K562 (cell line): Measurements from ENCODE around the gene GALNT16. TPM values are rescaled to one million over a fixed set of nuclear protein-coding genes. Genes with fewer than 3 reads are reported as not detected.

Source experiments
- DDX20 ChIP-seq: fragments of 450-650 bp; IDR thresholded peaks from 2 replicates; pipeline ENCODE4 v1.6.1; 2016; ENCODE audit warnings: missing genetic modification characterization, low read depth, mild to moderate bottlenecking, missing compliant biosample characterization, moderate library complexity
- FOXJ3 ChIP-seq: sonication (generic); formaldehyde crosslinking; IDR thresholded peaks from 2 replicates; pipeline ENCODE4 v1.4.0; 2020; ENCODE audit warnings: mild to moderate bottlenecking, missing genetic modification reagents
- KLF6 ChIP-seq: fragments of 250-450 bp; sonication (Bioruptor Pico); IDR thresholded peaks from 2 replicates; pipeline ENCODE4 v1.4.0; 2020; ENCODE audit warnings: mild to moderate bottlenecking, moderate library complexity, borderline replicate concordance
- LEF1 ChIP-seq: fragments of 450-650 bp; IDR thresholded peaks from 2 replicates; pipeline ENCODE4 v1.6.1; 2016; ENCODE audit warnings: mild to moderate bottlenecking
- MTF1 ChIP-seq: fragments of 250-450 bp; sonication (Bioruptor Pico); IDR thresholded peaks from 2 replicates; pipeline ENCODE4 v1.9.0; 2021; ENCODE audit warnings: moderate library complexity, mild to moderate bottlenecking, inconsistent platforms, borderline replicate concordance
- NFIX ChIP-seq: fragments of 250-450 bp; sonication (Bioruptor Pico); IDR thresholded peaks from 2 replicates; pipeline ENCODE4 v1.4.0; 2020; ENCODE audit warnings: low read depth, mild to moderate bottlenecking, moderate library complexity
- NFYB ChIP-seq: IDR thresholded peaks from 2 replicates; pipeline ENCODE4 v1.6.1; 2011; ENCODE audit warnings: mild to moderate bottlenecking, moderate library complexity; ENCODE audit not compliant: insufficient read length; ENCODE audit errors: extremely low read depth
- RFX5 ChIP-seq: IDR thresholded peaks from 2 replicates; pipeline ENCODE4 v1.6.1; 2011; ENCODE audit warnings: low read depth, mild to moderate bottlenecking, improper control_type of control experiment, low read length
- SUPT5H ChIP-seq: fragments of 450-650 bp; IDR thresholded peaks from 2 replicates; pipeline ENCODE4 v1.6.1; 2016
- ZNF224 ChIP-seq: sonication (generic); formaldehyde crosslinking; IDR thresholded peaks from 2 replicates; pipeline ENCODE4 v1.8.0; 2022; ENCODE audit warnings: mild to moderate bottlenecking, missing genetic modification reagents
- polyA plus RNA-seq, 8 experiments: library from polyadenylated mRNA; depleted of rRNA in 4 of 8; stranded (reverse) in 5 of 8; unstranded in 3 of 8; fragments of >200 nt; fragmentation: Nextera tagmentation in 2 of 8; fragmentation: Illumina TruSeq in 1 of 8; extraction: Ambion mirVana in 2 of 8; extraction: Trizol in 1 of 8; gene quantifications; 2 replicates each; pipeline versions ENCODE4 v1.2.1 to v1.2.3, GENCODE V29; 2011 to 2014; ENCODE audit warnings: inconsistent platforms in 1 of 8, missing spikeins in 1 of 8
- total RNA-seq, 7 experiments: library from RNA; depleted of rRNA in 6 of 7; stranded (reverse); fragments of >200 nt in 6 of 7; fragmentation: Illumina TruSeq in 2 of 7; extraction: Trizol in 2 of 7; gene quantifications; 2 replicates each; pipeline versions ENCODE4 v1.2.1 to v1.2.3, GENCODE V29; 2011 to 2021; ENCODE audit warnings: low replicate concordance in 1 of 7
- TF ChIP-seq, protein P1 (sequence below): fragments of 250-450 bp; sonication (Bioruptor Pico); IDR thresholded peaks from 2 replicates; pipeline ENCODE4 v1.8.0; 2022; ENCODE audit warnings: moderate library complexity, mild to moderate bottlenecking, inconsistent platforms
- TF ChIP-seq, protein P2 (sequence below): sonication (generic); formaldehyde crosslinking; IDR thresholded peaks from 2 replicates; pipeline ENCODE4 v1.8.0; 2022; ENCODE audit warnings: mild to moderate bottlenecking, missing genetic modification reagents

GALNT16 gene
- total and polyA plus RNA-seq, 9 of the 15 experiments (the other 6 are each of a cell fraction or from before 2014, with no cell fraction given) = not detected

DNA sequence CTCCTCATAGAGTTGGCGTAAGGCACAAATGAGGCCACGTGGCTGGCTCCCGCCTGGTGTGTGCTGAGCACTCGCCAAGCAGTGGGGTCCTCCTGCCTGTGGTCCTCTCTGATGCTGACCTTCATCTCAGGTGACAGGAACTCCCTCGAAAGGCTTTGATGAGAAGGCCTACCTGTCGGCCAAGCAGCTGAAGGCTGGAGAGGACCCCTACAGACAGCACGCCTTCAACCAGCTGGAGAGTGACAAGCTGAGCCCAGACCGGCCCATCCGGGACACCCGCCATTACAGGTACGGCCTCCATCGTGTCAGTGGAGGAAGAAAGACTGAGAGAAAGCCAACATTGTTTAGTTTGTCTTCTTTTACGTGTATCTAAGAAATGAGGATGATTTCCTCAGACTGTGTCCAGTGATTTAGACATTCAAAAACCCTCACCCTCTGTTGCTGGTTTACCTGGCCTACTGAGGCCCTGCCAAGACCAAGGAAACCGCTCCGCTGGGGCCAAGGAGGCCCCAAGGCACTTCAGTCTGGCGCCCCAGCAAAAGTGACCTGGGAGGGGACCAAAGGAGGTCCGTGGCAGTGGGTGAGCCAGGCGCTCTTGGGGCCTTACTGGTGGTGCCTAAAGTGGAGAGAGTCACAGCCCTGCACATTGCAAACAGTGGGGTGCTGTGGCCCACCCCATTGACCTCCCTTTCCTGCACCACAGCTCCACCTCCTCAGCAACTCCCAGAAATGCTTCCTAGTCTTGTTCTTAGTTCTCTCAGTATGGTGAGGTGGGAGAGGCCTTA is 60.8 kb downstream of the GALNT16 start (continued):
- TF ChIP-seq KLF6 (CRISPR knock-in tag) = no peak
- TF ChIP-seq, protein P1, sequence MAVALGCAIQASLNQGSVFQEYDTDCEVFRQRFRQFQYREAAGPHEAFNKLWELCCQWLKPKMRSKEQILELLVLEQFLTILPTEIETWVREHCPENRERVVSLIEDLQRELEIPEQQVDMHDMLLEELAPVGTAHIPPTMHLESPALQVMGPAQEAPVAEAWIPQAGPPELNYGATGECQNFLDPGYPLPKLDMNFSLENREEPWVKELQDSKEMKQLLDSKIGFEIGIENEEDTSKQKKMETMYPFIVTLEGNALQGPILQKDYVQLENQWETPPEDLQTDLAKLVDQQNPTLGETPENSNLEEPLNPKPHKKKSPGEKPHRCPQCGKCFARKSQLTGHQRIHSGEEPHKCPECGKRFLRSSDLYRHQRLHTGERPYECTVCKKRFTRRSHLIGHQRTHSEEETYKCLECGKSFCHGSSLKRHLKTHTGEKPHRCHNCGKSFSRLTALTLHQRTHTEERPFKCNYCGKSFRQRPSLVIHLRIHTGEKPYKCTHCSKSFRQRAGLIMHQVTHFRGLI (CRISPR knock-in tag) = no peak
- TF ChIP-seq, protein P2, sequence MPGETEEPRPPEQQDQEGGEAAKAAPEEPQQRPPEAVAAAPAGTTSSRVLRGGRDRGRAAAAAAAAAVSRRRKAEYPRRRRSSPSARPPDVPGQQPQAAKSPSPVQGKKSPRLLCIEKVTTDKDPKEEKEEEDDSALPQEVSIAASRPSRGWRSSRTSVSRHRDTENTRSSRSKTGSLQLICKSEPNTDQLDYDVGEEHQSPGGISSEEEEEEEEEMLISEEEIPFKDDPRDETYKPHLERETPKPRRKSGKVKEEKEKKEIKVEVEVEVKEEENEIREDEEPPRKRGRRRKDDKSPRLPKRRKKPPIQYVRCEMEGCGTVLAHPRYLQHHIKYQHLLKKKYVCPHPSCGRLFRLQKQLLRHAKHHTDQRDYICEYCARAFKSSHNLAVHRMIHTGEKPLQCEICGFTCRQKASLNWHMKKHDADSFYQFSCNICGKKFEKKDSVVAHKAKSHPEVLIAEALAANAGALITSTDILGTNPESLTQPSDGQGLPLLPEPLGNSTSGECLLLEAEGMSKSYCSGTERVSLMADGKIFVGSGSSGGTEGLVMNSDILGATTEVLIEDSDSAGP (CRISPR knock-in tag) = no peak
- TF ChIP-seq NFIX = no peak
- TF ChIP-seq FOXJ3 (CRISPR knock-in tag) = no peak
- no peak for TF ChIP-seq LEF1
- TF ChIP-seq ZNF224 (CRISPR knock-in tag) = no peak
- no peak for TF ChIP-seq SUPT5H
- TF ChIP-seq MTF1 (CRISPR knock-in tag) = no peak
- no peak for TF ChIP-seq NFYB
- no peak for TF ChIP-seq RFX5
- TF ChIP-seq DDX20 = no peak
